ENCODE measurements around the gene BPI.

- TF ChIP-seq CTCF (IDR thresholded peaks at IDR 0.05; ENCODE audit: low read depth, low read length) (no peak), POLR2A (IDR thresholded peaks at IDR 0.05; ENCODE audit: extremely low read depth, insufficient read length) (no peak)
Observed at GRCh38 chr20:38297916-38298674, 5.9 kb upstream of the BPI start.
